Measurements from ENCODE around the gene SUSD6.

DNA sequence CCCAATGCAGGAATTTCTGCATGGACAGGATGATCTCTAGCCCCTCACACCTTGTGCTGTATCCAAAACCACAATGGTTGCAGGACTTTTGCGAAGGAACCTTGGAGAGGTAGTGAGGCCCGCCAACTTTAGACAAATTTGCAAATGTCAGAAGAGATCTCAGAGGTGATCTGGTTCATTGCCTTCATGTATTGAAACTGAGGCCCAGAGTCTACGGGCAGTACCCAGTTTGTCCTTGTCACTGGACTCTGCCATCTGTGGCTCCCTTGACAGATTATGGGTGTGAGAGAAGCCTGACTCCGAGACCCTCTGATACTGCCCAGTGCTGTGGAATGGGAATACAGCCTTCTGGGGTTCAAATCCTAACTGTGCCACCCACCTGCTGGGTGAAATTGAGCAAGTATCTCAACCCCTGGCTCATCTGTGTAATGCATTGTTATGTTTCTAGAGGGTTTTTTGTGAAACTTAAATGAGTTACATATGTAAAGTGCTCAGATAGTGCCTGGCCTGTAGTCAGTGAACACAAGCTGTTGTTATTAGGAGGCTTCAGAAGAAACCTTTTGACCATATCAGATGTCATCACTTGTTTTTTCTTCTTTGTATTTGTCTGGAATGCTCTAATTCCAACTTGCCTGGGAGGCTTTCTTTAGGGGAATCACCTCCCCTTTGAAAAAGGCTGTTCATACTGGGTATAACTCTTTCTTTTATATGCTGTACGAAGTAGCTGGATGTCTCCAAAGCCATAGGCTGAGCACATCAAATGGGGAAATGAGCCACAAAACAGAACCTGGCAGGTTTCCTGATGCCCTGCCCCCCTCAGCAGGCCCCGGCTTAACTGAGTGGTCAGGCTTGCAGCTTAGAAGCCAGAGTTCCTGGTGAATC, 84.2 kb downstream of the SUSD6 start:
- TF ChIP-seq CTCF (conservative IDR thresholded peaks at IDR 0.05): no peak
- no peak for TF ChIP-seq ZFX (IDR thresholded peaks at IDR 0.05)
